Astrocyte of the spinal cord (primary cell): ENCODE measurements around the gene MPC1.

Experiments
- DNase-seq: peaks from one replicate; pipeline ENCODE4 v3.0.0; 2011; ENCODE audit warnings: low read depth, low spot score
- H3K4me3 ChIP-seq: 2 replicates; pipeline ENCODE4 v1.5.1; 2011; ENCODE audit warnings: low read depth, mild to moderate bottlenecking, low read length, moderate library complexity
- in situ Hi-C: cut with HindIII; loops from 2 replicates; pipeline ENCODE4 v1.10.0; 2017; ENCODE audit warnings: low sequenced_read_pairs
- TF ChIP-seq, protein P1 (sequence below): IDR thresholded peaks from 2 replicates; pipeline ENCODE4 v1.5.1; 2012; ENCODE audit warnings: low read depth, mild to moderate bottlenecking, low read length, inconsistent platforms

Gene MPC1

GRCh38 chr6:166382933-166383801 lies at the start of gene MPC1:
TSS of gene MPC1 (minus strand) at chr6:166382940. CDS start at chr6:166382876, 64 bp downstream.
- DNase-seq = peak; percentile 96
- H3K4me3 ChIP-seq = peak within 1 kb of the TSS; percentile 72
- in situ Hi-C loops = no loop called here
- TF ChIP-seq, protein P1, sequence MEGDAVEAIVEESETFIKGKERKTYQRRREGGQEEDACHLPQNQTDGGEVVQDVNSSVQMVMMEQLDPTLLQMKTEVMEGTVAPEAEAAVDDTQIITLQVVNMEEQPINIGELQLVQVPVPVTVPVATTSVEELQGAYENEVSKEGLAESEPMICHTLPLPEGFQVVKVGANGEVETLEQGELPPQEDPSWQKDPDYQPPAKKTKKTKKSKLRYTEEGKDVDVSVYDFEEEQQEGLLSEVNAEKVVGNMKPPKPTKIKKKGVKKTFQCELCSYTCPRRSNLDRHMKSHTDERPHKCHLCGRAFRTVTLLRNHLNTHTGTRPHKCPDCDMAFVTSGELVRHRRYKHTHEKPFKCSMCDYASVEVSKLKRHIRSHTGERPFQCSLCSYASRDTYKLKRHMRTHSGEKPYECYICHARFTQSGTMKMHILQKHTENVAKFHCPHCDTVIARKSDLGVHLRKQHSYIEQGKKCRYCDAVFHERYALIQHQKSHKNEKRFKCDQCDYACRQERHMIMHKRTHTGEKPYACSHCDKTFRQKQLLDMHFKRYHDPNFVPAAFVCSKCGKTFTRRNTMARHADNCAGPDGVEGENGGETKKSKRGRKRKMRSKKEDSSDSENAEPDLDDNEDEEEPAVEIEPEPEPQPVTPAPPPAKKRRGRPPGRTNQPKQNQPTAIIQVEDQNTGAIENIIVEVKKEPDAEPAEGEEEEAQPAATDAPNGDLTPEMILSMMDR = no peak

DNA sequence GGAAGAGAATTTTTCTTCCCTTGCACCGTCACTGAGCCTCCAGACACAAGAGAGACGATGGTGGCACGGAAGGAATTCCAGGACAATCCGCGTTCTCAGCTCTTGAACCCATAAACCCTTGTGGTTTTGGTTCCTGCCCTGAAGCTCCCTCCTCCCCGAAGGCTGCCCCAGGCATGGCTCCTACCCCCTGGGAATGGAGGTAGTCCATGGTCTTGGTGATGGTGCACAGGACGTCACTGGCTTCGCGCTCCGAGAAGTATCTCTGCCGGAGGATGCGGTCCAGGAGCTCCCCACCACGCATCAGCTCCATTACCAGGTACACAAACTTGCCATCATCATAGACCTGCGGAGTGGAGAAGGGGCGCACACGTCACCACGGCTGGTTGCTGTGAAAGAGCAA lies 47.5 kb upstream of the MPC1 start:
- no peak overlapping the region for H3K4me3 ChIP-seq
- in situ Hi-C loops = no loop called here
- TF ChIP-seq, protein P1 = no peak
- DNase-seq = no peak

GRCh38 chr6:166424431-166424830 lies 41.7 kb upstream of the MPC1 start:
- no peak for DNase-seq
- H3K4me3 ChIP-seq = no peak overlapping the region
- in situ Hi-C loops = no loop called here
- TF ChIP-seq, protein P1 = no peak

DNA sequence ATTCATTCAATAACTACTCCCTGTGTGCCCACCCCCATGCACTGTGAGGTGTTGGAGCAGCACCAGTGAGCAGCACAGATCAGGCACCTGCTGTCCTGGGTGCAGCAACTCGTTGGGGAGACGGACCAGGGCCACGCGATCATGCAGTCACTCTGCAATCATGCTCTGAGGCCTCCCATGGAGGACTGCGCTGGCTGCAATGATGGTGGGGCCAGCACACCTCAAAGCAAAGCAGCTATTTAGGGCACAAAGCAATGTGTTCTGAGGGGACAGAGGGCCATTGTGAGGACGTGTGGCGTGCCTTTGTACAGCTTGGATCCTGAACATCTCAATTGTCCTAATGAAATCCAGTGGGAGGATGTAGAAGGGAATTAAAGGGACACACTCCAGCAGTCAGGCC lies 41.0 kb upstream of the MPC1 start:
- H3K4me3 ChIP-seq = no peak overlapping the region
- in situ Hi-C loops = no loop called here
- TF ChIP-seq, protein P1 = no peak
- no peak for DNase-seq

DNA sequence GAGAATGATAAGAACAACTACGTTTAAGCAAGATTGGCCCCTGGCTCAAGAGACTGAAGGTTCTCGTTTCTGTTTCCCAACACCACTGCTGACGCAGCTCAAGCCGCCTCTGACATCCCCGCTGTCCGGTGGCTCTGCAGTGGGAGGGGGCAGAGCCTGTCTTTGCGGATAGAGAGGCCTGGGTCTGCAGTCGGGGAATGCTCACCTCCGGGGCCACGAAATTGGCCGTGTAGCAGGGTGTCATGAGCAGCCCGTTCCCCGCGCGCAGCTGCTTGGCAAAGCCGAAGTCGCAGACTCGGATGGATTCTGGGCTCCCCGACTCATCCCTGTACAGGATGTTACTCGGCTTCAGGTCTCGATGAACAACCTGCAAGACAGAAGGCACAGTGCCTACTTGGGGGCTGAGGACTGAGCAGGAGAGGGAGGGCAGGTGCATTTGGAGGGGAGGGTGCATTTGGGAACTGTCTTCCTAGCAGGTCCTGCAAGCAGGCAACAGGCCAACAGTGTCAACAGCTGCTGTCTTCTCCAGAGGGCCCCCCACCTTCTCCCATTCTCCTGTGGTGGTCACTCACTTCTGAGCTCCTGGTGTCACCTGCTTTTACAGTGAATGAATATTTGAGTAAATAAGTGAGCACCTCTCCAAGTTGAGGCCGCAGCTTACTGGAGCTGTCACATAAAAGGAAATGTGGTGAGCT lies 40.5 kb upstream of the MPC1 start:
- no peak overlapping the region for H3K4me3 ChIP-seq
- TF ChIP-seq, protein P1 = no peak
- in situ Hi-C loops = no loop called here
- no peak for DNase-seq

GRCh38 chr6:166422201-166422940 lies 39.6 kb upstream of the MPC1 start:
- TF ChIP-seq, protein P1 = no peak
- H3K4me3 ChIP-seq = no peak overlapping the region
- no peak for DNase-seq
- in situ Hi-C loops = no loop called here
